ENCODE measurements around the gene IGFN1.
"Not testable (repeated sequence)": the region's sequence is repeated elsewhere in the genome, so short reads cannot be mapped to it uniquely, and the experiment has no call there.

Gene IGFN1

GRCh38 chr1:201251411-201251810 is 60.8 kb downstream of the IGFN1 start:
- FAIRE-seq = no peak

DNA sequence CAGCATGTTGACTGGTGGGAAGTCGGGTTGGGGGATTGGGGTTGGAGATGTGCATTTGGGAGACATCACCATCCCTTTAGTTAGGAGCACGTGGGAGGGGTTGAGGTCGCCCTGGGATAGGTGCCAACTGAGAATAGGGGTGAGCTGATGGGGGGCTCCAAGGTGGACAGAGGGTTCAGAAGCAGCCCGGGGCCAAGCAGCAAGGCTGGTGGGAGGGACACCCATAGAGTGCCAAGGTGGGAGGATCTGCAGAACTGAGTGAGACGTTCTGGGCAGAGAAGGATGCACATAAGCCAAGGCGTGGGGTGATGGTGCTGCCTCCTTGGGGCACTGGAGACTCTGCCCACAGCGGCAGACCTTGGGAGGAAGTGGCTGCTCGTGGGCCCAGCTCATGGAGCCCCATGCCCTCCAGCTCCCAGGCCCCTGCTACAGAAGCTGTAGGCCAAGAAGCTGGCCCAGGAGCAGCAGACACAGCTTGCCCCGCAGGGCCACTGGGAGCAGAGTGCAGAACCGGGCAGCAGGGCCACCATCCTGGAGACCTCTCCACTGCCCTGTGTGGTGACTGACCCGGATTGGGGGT is 61.3 kb downstream of the IGFN1 start:
- FAIRE-seq = no peak

GRCh38 chr1:201252944-201253371 is 62.3 kb downstream of the IGFN1 start:
- no peak for FAIRE-seq

- no peak for FAIRE-seq
Observed at GRCh38 chr1:201253411-201253810, 62.8 kb downstream of the IGFN1 start.

DNA sequence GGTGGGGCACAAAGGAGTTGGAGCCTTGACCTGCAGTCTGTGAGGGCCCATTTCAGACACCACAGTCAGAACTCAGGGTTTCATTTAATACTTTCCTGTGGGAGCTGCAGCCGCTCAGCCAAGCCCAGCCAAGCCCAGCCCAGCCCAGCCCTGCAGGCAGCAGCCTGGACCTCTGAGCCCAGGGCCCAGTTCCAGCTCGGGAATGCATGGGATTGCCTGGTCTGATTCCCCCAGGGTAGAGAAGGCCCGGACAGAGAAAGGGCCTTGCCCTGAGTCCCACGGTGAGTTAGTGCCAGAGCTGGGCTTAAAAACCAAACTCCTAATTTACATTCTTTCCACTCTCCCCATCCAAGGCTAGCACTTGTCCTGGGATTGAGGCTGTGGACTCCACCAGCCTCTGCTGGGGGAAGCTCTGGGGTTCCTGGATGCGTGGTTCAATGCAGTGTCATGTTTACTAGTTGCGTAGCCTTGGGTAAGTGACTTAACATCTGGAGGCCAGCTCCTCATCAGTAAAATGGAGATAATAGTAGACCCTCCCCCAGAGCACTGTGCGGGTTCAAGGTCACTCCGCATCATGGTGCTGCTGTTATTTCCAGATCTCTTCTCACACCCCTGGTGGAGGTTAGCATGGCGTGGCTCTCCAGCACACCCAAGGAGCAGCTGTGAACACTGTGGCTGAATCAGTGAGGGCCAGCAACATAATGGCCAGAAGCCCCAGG is 63.4 kb downstream of the IGFN1 start:
- FAIRE-seq = no peak

DNA sequence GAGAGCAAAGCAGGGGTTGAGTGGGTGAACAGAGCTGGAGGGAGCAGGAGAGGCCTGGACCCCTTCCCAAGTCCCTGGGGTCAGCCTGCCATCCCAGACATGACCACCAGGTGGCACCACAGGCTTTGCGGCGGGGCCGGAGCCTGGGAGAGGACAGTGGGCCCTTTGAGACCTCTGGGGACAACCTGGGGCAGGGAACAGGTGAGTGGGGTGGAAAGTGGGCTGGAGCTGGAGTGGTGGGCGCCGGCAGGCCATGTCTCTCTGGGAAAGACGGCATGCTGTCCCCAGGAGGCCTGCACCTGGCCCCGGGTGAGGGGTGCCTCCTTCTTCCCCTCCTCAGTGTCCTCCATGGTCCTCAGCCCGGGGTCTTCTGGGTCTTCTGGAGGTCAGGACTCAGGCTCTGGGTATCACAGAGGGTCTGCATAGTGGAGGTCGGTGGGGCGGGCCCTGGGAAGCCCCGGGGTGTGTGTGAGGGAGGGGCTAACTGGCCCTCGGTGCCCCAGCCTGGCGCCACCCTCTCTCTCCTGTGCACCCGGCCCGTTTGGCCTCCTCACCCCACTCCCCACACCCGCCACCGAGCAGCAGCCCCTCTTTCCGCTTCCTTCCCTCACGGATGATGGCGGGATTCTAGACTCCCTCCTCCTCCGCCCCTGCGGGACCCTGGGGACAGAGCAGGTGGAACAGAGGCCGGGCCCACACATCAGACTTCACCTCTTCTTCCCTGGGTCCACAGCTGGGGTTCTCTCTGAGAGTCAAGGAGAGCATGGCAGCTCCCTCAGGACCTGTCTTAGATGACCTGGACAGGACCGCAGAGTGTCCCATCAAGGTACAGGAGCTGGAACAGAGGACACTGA is 64.2 kb downstream of the IGFN1 start:
- FAIRE-seq = no peak

DNA sequence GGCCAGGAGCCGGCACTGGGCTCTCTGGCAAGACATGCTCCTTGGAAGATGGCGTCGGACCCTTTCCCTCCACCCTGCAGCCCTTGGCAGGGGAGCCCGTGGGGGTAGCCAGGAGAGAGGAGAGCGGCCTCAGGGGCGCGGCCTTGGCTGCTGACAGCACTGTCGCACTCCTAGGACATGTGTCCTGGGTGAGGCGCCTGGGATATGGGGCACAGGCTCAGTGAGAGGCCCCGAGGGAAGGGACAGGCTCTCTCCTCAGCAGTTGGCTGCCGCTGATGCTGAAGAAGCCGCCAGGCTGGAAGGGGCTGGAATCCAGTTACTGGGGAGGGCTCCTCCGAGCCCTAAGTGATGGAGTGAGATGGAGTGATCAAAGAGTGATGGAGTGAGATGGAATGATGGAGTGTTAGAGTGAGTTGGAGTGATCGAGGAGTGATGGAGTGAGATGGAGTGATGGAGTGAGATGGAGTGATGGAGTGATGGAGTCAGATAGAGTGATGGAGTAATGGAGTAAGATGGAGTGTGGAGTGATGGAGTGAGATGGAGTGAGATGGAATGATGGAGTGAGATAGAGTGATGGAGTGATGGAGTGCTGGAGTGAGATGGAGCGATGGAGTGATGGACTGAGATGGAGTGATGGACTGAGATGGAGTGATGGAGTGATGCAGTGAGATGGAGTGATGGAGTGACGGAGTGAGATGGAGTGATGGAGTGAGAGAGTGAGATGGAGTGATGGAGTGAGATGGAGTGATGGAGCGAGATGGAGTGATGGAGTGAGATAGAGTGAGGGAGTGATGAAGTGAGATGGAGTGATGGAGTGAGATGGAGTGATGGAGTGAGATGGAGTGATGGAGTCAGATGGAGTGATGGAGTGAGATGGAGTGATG is 65.1 kb downstream of the IGFN1 start:
- no peak for FAIRE-seq

DNA sequence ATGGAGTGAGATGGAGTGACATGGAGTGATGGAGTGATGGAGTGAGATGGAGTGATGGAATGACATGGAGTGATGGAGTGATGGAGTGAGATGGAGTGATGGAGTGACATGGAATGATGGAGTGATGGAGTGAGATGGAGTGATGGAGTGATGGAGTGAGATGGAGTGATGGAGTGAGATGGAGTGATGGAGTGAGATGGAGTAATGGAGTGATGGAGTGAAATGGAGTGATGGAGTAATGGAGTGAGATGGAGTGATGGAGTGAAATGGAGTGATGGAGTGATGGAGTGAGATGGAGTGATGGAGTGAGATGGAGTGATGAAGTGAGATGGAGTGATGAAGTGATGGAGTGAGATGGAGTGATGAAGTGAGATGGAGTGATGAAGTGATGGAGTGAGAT is 67.5 kb downstream of the IGFN1 start:
- not testable (repeated sequence) for FAIRE-seq

GRCh38 chr1:201258763-201259230 is 68.2 kb downstream of the IGFN1 start:
- FAIRE-seq = no peak

- no peak for FAIRE-seq
Observed at GRCh38 chr1:201259476-201260235, 69.0 kb downstream of the IGFN1 start.

DNA sequence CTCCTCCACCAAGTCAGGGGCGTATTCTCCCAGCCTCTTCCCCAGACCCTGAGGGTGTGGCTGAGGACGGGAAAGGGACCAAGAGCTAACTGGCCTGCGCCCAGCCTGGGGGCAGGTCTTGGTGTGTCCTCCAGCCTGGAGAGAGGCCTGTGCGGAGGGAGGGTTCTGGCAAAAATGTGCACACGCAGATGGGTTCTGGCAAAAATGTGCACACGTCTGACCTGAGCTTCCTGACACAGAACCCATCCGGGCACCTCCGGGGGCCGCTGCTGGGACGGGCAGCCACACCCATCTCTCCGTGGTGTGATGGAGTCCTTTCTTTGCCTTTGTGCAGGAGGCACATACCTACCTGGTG is 69.6 kb downstream of the IGFN1 start:
- FAIRE-seq = no peak

DNA sequence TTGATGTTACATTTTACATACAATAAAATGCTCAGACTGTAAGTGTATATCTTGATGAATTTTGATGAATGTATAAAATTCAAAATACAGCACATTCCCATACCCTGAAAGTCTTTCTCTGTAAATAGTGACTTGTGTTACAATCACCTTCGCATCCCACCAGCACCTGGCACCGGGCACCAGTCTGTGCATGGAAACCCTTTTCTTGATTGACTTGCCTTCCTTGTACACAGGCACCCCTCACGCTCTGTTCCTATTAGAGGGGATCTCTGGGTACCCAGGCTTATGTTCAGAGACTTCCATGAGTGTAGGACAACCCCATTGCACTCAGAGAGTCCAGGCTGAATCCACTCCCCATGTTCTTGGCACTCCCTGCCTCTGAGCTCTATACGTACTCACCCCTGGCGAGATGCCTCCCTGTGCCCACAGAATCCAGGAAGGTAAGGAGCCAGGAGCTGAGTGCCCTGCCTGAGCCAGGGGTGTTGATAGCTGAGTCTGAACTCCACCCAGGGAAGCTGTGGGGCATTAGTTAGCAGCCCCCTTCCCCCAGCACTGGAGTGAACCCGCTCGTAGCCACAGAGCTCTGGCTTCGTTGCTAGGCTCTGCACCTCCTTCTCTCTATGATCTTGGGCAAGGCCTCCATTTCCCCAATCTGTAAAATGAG is 70.2 kb downstream of the IGFN1 start:
- no peak for FAIRE-seq

DNA sequence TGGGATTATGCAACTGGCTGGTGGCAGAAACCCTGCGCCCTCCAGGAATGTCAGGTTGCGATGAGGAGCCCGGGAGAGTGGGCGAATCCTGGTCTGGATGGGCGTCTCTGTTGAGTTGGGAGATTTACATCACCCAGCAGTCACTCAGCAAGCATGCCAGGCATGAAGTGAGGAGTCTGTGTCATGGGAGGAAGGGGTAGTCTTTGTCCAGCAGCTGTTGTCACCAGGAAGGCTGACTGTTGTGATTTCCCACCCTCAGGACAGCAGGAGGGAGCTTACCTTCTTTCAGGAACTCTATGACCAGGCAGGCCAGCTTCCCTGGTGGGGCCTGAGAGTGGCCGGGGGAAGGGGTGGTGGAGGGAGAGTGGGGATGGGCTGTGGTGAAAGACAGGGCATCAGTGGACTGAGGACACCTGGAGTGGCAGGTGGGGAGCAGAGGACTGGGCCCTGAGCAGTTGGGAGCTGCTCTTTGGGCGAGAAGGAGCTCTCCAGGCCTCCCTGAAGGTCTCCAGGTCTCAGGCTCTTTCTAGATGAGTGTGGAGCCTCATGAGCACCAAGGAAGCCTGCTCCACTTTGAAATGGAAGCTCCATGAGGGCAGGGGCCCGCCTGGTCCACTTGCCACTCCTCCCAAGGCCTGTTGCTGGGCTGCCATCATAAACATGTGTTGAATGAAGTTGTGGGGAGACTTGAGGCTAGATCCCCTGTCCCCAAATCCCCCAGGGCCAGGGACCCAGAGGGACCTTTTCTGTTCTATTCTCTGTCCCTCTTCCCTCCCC is 71.3 kb downstream of the IGFN1 start:
- no peak for FAIRE-seq

- no peak for FAIRE-seq
Observed at GRCh38 chr1:201262963-201263608, 72.5 kb downstream of the IGFN1 start.

- FAIRE-seq = no peak
Observed at GRCh38 chr1:201264072-201264471, 73.4 kb downstream of the IGFN1 start.

GRCh38 chr1:201264554-201264953 is 73.9 kb downstream of the IGFN1 start:
- FAIRE-seq = no peak

DNA sequence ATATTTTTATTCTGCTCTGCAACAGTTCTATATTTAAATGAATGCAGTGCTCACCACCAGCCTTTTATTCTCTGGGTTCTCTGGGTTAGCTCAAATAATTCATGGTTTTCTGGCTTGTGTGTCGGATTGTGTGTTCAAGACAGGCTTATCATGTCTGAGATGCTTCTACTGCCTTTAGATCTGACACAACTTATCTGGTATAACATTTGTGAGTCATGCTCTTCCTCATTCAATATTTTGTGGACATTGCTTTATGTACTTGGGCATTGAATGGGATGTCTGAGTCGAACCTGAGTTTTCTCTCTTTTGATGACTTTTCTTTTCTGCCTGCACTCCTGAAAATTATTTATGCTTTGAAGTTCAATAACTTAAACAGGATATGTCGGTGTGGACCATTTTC is 75.1 kb downstream of the IGFN1 start:
- no peak for FAIRE-seq

GRCh38 chr1:201266276-201266675 is 75.7 kb downstream of the IGFN1 start:
- FAIRE-seq = no peak

GRCh38 chr1:201266774-201267173 is 76.2 kb downstream of the IGFN1 start:
- no peak for FAIRE-seq

All from G401.6 (cell line).